Medulla oblongata (tissue), 1 donor: Measurements from ENCODE around the gene HOXA1.

Experiments
- DNase-seq: peaks from one replicate; pipeline ENCODE4 v3.0.0-alpha.2; 2015; ENCODE audit errors: extremely low spot score

Gene HOXA1

DNA sequence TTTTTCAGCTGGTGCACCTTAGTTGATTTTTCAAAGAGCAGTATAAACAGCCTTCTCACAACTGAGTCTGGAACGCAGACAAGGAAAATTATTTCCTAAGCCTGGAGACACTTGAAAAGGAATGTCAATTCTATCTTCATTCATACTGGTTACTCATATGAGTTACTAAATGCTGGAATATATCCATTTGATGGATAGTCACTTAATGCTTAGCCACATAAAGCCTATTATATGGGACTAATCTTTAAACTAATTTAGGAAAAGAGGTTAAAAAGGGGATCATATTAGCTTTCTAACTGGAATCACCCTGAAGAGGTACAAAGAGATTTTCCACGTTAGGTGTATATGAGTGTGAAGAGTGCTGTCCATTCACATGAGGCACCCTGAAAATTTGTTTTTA lies 36.4 kb upstream of the HOXA1 start:
- no peak for DNase-seq

DNA sequence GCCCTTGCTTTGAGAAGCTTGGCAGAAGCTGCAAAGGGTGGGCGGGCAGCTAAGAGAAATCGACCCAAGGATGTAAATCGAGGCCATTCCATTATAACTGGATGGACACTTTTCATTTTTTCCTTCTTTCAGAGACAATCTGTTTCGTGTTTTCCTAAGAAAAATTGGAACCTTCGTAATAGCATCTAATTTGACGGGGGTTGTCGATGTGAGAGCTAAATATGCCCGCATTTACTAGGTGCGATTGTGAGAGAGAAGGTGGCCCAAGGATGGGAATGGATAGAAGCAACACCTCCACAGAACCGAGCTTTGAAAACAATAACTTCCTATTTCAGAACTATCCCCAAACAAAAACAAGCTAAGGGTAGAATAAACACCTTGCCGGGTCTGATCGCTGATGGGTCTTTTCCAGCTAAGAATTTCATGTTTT lies 35.6 kb upstream of the HOXA1 start:
- no peak for DNase-seq

GRCh38 chr7:27130540-27131389 lies 35.0 kb upstream of the HOXA1 start, which contains the start of gene HOXA4:
TSS of gene HOXA4 (minus strand) at chr7:27130757. CDS start at chr7:27130733, 24 bp downstream.
- peak; percentile 94 for DNase-seq

DNA sequence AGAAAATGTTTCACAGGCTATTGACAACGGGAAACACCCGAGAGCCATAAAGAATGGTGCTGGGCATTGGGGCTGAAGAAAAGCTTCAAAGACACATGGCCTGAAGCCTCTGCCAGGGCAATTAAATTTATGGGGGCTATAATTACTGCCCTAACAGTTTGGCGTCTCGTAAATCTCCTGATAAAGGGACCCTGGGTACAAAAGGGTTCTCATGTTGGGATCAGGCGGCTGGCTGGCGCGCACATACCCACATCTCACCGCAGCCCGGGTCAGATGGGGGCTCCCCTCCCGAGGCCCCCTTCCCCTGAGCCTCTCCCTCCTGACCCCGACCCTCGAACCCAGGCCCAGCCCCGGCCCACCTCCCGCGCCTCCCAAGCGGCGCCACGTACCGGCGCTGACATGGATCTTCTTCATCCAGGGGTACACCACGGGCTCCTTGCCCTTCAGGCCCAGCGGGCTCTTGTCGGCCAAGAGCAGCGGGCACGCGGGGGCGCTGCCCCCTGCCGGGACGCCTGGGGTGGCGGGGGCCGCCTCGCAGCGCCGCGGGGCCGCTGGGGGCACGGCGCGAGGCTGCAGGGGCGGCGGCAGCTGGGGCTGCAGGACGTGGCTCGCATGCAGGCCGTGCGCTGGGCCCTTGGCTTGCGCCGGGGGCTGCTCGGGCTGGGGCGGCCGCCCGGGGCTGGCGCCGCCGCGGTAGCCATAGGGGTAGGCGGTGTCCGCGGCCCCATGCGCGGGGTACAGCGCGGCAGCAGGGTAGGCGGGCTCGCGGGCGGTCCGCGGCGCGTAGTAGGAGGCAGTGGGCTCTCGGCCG lies 34.1 kb upstream of the HOXA1 start:
- DNase-seq, result no peak

DNA sequence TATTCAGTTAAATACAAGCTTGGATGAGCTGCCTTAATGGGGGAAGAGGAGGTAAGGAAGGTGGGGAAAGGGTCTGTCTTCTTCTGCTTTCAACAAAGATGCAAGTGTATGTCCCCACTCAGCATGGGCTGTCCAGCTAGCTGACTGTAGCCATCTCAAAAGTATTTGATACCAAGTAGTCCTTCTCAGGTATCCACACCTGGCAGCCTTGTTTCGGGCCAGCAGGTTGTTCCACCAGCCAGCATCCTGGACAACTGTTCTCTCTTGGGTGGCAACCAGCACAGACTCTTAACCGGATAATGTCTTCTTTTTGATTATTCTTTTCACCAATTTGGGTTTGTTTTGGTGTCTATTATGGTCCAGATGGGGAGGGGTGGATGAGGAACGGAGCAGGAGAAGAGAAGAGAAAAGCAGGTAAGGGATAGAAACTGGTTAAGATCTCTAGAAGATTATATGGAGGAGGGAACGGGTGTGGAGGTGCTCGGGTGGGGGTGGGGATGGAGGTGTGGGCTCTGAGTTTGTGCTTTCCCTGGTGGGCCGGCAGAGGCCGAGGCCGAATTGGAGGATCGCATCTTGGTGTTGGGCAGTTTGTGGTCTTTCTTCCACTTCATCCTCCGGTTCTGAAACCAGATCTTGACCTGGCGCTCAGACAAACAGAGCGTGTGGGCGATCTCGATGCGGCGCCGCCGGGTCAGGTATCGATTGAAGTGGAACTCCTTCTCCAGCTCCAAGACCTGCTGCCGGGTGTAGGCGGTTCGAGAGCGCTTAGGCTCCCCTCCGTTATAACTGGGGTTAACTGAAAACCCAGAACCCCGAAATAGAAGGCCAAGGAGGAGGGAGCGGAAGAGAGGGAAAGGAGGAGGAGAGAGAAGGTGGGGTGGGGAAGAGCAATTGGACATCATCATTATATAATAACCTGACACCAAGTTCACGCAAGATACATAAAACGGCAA lies 33.3 kb upstream of the HOXA1 start:
- DNase-seq, result no peak

GRCh38 chr7:27128034-27128433 lies 32.2 kb upstream of the HOXA1 start:
- peak; percentile 35 for DNase-seq

GRCh38 chr7:27126596-27127327 lies 31.0 kb upstream of the HOXA1 start:
- no peak for DNase-seq

DNA sequence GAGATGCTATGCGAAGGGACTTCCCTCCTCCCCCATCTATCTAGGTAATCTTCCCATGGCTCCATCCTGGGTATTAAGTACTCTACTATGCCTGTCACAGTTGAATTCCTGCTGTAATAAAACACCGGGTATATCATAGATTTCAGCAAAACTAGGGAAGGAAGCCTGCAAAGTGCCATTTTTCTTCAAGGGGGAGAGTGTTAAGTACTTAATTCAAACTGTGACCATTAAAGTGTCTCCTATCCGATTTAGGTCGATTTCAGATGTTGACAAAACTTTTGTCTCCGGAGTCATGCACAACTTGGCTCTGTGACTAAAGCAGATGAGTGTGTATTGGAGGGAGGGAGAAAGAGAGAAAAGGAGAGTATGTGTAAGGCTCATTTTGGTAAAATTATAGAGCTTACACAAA lies 30.2 kb upstream of the HOXA1 start:
- no peak for DNase-seq

DNA sequence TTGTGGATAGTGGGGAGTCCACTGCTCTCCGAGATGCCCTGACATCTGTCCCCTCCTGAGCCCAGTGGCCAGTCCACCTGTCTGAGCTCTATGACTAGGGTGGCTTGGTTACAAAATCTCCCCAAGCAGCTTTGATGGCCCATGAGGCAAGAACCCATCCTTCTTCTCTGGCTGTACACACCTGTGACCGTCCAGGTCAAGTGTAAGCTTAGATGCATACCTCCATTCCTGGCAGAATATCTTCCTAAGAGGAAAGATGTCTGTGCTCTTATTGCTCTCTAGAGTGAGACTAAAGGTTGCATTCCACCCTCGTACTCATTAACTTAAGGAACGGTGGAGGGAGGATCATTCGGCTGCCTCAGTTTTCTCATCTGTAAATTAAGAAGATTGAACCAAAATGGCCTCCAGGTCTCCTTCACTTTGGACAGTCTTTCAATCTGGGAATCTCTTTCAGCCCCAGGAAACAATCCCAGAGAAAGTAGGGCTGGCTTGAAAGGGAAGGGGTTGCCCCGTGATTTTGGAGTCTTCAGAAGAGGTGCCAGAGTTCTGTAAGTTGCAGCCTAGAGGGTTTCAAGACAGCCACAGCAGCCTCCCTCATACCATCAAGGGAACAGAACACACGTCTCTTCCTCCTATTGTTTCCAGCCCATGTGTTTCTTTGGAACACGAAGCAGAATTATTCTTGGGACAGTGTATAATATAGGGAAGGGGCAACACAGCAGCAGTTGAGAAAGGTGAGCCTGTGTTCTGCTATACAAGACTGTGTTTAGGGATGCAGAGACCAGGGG lies 29.3 kb upstream of the HOXA1 start:
- no peak for DNase-seq

- no peak for DNase-seq
Observed at GRCh38 chr7:27124096-27124901, 28.5 kb upstream of the HOXA1 start.

GRCh38 chr7:27123477-27124053 lies 27.8 kb upstream of the HOXA1 start:
- no peak for DNase-seq

- DNase-seq, result peak; percentile 74
Observed at GRCh38 chr7:27123007-27123476, 27.2 kb upstream of the HOXA1 start.

DNA sequence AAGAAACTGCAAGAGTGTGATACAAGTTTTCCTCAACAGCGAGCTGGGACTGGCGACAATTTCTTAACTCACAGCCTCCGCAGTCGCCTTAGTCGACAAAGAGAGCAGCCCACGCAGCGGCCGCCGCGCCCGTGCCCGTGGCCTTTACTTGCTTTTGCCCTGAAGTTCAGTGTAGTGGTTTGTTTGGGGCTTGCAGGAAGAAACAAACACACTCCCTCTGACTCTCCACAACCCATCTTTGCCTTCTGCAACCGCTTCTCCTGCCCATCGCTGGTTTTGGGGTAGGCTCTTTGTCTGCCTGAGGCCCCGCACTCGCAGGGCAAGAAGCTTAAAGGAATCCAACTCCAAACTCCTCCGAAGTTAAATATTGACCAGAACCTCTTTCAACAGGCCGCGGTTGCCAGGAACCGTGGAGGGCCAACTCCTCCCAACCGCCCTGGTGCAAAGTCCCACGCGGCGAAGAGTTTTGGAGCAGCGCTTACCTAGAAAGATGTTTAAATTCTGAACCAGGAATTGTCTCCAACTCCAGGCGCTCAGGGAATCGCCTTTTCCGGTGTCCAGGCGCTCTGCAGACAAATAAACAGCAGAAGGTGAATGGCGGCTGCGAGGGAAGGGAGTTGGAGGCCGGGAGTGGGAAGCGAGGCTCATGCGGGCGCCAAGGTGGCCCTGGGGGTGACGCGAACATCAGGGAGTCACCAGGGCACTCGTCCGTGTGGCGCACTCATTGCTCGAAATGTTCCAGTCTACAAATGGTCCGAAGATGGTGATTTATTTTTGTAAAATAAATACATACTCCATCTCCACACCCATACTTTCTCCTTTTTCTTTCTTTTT lies 26.5 kb upstream of the HOXA1 start:
- DNase-seq, result no peak

DNA sequence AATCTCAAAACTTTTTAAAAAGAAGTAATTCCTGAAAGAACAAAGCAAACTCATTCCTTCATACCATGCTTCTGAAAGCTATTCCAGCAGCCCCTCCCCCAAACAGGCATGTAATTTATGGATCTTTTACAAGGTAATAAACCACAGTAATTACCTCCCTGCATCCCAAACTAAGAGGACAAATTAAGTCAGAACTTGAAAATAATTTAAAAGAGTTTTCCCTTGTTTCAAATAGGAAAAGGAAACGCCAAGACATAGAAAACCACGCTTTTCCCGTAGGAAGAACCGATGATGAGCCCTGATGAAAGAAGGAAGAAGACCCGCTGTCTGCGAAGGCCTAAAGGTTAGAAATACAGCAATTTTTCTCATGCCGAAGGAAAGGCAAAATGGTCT lies 25.9 kb upstream of the HOXA1 start:
- no peak for DNase-seq

- no peak for DNase-seq
Observed at GRCh38 chr7:27119412-27119911, 23.7 kb upstream of the HOXA1 start.

DNA sequence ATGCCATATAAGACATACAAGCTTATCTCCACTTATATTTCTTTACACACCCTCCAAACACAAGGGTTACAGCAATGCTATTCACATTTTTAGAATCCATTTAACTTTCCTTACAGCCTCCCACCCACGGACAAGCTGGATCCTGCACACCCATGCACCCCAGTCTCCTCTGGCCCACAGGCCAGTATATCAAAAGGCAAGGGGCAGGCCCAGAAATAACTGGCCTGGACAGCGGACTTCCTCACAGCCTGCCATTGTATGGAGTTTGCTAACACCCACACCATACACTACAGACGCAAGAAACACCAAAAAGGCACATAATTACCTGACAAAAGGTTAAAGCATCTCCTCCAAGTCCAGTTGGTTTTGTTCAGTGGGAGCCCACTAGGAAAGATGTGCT lies 22.8 kb upstream of the HOXA1 start:
- no peak for DNase-seq

DNA sequence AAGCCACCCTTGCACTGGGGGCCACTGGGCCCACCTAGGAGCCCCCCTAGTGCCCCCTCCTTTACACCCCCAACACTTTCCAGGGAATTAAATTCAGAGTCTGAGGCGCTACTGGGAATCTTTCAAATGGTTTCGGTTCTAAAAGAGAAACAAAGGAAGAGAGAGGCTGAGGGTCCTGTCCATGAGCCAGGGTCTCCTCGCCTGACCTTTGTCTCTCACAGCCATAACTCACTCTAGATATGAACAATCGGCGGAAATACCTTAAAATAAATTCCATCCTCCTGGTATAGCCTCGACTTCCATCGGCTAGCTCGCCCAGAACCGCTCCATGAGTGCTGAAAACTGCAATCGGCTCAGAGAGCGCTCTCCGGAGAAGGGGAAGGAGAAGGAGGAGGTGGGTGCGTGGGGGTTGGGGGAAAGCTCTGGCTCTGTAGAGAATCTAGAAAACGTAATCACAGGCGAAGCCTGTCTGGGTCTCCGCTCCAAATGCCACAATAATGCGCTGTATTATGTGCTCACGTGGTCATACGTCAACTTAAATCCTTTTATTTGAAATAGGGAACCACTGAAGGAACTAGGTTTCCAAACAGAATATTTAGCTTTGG lies 22.2 kb upstream of the HOXA1 start:
- DNase-seq, result no peak
